Mucosa of stomach (tissue), 1 donor: Measurements from ENCODE around the gene RINL.
"Not testable (repeated sequence)": the region's sequence is repeated elsewhere in the genome, so short reads cannot be mapped to it uniquely, and the experiment has no call there.

Source experiments
- H3K27me3 ChIP-seq: one replicate; pipeline ENCODE4 v1.7.0; 2013; ENCODE audit warnings: mild to moderate bottlenecking, low read length; ENCODE audit not compliant: control insufficient read depth, insufficient read depth
- H3K36me3 ChIP-seq: one replicate; pipeline ENCODE4 v1.7.0; 2013; ENCODE audit warnings: low read length; ENCODE audit not compliant: control insufficient read depth, insufficient read depth
- H3K4me1 ChIP-seq: one replicate; pipeline ENCODE4 v1.7.0; 2013; ENCODE audit warnings: mild to moderate bottlenecking, low read length; ENCODE audit not compliant: control insufficient read depth, insufficient read depth
- H3K4me3 ChIP-seq: one replicate; pipeline ENCODE4 v1.7.0; 2013; ENCODE audit warnings: low read length
- H3K9ac ChIP-seq: one replicate; pipeline ENCODE4 v1.7.0; 2013; ENCODE audit warnings: mild to moderate bottlenecking, low read length, moderate library complexity
- H3K9me3 ChIP-seq: one replicate; pipeline ENCODE4 v1.7.0; 2013; ENCODE audit warnings: mild to moderate bottlenecking, low read length, moderate library complexity; ENCODE audit not compliant: control insufficient read depth
- donor health status: Pancreatic carcinoma.

Gene RINL

GRCh38 chr19:38880882-38881609 is 3.0 kb upstream of the RINL start:
- Histone ChIP-seq H3K4me3 (no peak overlapping the region), H3K36me3 (no peaks in the 10 kb centered on the region), H3K9ac (no peak overlapping the region), H3K9me3 (no peaks in the 10 kb centered on the region), H3K27me3 (no peaks in the 10 kb centered on the region), H3K4me1 (peaks cover 12% of the 10 kb centered on the region)

- Histone ChIP-seq H3K9ac (no peak overlapping the region), H3K4me1 (peaks cover 12% of the 10 kb centered on the region), H3K27me3 (no peaks in the 10 kb centered on the region), H3K4me3 (no peak overlapping the region), H3K9me3 (no peaks in the 10 kb centered on the region), H3K36me3 (no peaks in the 10 kb centered on the region)
Measured at GRCh38 chr19:38880076-38880881, 2.2 kb upstream of the RINL start.

GRCh38 chr19:38879400-38879751 is 1.3 kb upstream of the RINL start:
- peaks cover 12% of the 10 kb centered on the region for H3K4me1 ChIP-seq
- H3K9ac ChIP-seq, result no peak overlapping the region
- H3K4me3 ChIP-seq, result no peak overlapping the region
- no peaks in the 10 kb centered on the region for H3K9me3 ChIP-seq
- H3K36me3 ChIP-seq, result no peaks in the 10 kb centered on the region
- no peaks in the 10 kb centered on the region for H3K27me3 ChIP-seq

- Histone ChIP-seq H3K9me3 (no peaks in the 10 kb centered on the region), H3K4me3 (no peak overlapping the region), H3K27me3 (no peaks in the 10 kb centered on the region), H3K4me1 (peaks cover 12% of the 10 kb centered on the region), H3K36me3 (no peaks in the 10 kb centered on the region), H3K9ac (peak overlapping the region; percentile 66)
Measured at GRCh38 chr19:38878575-38879399, 712 bp upstream of the RINL start.

- H3K9ac ChIP-seq, result no peak overlapping the region
- no peak overlapping the region for H3K4me3 ChIP-seq
- no peaks in the 10 kb centered on the region for H3K9me3 ChIP-seq
- no peaks in the 10 kb centered on the region for H3K36me3 ChIP-seq
- no peaks in the 10 kb centered on the region for H3K27me3 ChIP-seq
- H3K4me1 ChIP-seq, result peaks cover 12% of the 10 kb centered on the region
Measured at GRCh38 chr19:38875656-38876395, 2.2 kb downstream of the RINL start.

GRCh38 chr19:38873400-38873799 is 4.7 kb downstream of the RINL start:
- not testable (repeated sequence) for H3K27me3 ChIP-seq, H3K36me3 ChIP-seq, H3K9ac ChIP-seq, H3K9me3 ChIP-seq, H3K4me3 ChIP-seq
- H3K4me1 ChIP-seq, result peaks cover 24% of the 10 kb centered on the region

GRCh38 chr19:38870612-38871011 is 7.5 kb downstream of the RINL start:
- Histone ChIP-seq H3K27me3 (no peaks in the 10 kb centered on the region), H3K9ac (no peak overlapping the region), H3K4me1 (peaks cover 21% of the 10 kb centered on the region), H3K9me3 (no peaks in the 10 kb centered on the region), H3K4me3 (no peak overlapping the region), H3K36me3 (no peaks in the 10 kb centered on the region)

GRCh38 chr19:38869836-38870607 is 8.1 kb downstream of the RINL start:
- Histone ChIP-seq H3K27me3 (no peaks in the 10 kb centered on the region), H3K4me1 (peaks cover 27% of the 10 kb centered on the region), H3K9me3 (no peaks in the 10 kb centered on the region), H3K9ac (peak overlapping the region; percentile 66), H3K4me3 (peak overlapping the region; percentile 12), H3K36me3 (no peaks in the 10 kb centered on the region)

GRCh38 chr19:38869160-38869835 is 8.8 kb downstream of the RINL start:
- H3K4me1 ChIP-seq, result peaks cover 34% of the 10 kb centered on the region
- peak overlapping the region; percentile 12 for H3K4me3 ChIP-seq
- peak overlapping the region; percentile 66 for H3K9ac ChIP-seq
- H3K27me3 ChIP-seq, result no peaks in the 10 kb centered on the region
- H3K9me3 ChIP-seq, result no peaks in the 10 kb centered on the region
- H3K36me3 ChIP-seq, result no peaks in the 10 kb centered on the region

- H3K4me1 ChIP-seq, result peaks cover 35% of the 10 kb centered on the region
- H3K36me3 ChIP-seq, result no peaks in the 10 kb centered on the region
- H3K4me3 ChIP-seq, result no peak overlapping the region
- no peaks in the 10 kb centered on the region for H3K27me3 ChIP-seq
- H3K9me3 ChIP-seq, result no peaks in the 10 kb centered on the region
- H3K9ac ChIP-seq, result no peak overlapping the region
Measured at GRCh38 chr19:38868551-38868950, 9.5 kb downstream of the RINL start.
